ENCODE results near the gene FGF14. TPM values are rescaled to one million over a fixed set of nuclear protein-coding genes. Genes with fewer than 3 reads are reported as not detected.

The FGF14 gene
- total and polyA plus RNA-seq, 3 donors from 2014 or later: 0.56 to 4.5 (median 1.7) TPM

DNA sequence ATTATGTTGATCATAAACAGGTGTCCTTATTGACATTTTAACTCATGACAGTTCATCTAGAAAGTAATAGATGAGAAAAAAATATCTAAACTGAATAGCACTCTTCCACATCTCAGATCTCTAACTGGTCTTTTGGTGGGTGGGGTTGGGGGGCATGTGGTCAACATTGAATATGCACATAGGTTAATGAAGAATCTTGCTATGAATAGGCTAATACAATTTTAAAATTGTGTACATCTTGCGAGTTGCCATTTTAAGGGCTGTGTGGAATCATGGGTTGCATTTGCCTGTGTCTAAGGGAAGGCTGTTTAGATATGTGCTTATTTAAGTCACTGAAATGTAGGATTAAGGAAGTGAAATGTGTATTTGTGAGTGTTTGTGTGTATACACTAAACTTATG lies 603.4 kb downstream of the FGF14 start:
- Histone ChIP-seq H3K36me3 (ENCODE audit: low read depth, missing control alignments) (no peaks in the 10 kb centered on the region), H3K27ac (no peak overlapping the region), H3K9me3 (no peaks in the 10 kb centered on the region), H3K4me3 (no peak overlapping the region), H3K4me1 (no peaks in the 10 kb centered on the region), H3K27me3 (no peaks in the 10 kb centered on the region)
- TF ChIP-seq, protein P1, sequence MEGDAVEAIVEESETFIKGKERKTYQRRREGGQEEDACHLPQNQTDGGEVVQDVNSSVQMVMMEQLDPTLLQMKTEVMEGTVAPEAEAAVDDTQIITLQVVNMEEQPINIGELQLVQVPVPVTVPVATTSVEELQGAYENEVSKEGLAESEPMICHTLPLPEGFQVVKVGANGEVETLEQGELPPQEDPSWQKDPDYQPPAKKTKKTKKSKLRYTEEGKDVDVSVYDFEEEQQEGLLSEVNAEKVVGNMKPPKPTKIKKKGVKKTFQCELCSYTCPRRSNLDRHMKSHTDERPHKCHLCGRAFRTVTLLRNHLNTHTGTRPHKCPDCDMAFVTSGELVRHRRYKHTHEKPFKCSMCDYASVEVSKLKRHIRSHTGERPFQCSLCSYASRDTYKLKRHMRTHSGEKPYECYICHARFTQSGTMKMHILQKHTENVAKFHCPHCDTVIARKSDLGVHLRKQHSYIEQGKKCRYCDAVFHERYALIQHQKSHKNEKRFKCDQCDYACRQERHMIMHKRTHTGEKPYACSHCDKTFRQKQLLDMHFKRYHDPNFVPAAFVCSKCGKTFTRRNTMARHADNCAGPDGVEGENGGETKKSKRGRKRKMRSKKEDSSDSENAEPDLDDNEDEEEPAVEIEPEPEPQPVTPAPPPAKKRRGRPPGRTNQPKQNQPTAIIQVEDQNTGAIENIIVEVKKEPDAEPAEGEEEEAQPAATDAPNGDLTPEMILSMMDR (IDR thresholded peaks at IDR 0.05): no peak
- no peak for TF ChIP-seq POLR2A (IDR thresholded peaks at IDR 0.05)
- WGBS, 2 donors: 44 to 100% methylated on average over 1 of the region's 1 CpG
- intact Hi-C loops (cut with DNase I; ENCODE audit: low total_unique reads): no loop called here
- no peak for DNase-seq

DNA sequence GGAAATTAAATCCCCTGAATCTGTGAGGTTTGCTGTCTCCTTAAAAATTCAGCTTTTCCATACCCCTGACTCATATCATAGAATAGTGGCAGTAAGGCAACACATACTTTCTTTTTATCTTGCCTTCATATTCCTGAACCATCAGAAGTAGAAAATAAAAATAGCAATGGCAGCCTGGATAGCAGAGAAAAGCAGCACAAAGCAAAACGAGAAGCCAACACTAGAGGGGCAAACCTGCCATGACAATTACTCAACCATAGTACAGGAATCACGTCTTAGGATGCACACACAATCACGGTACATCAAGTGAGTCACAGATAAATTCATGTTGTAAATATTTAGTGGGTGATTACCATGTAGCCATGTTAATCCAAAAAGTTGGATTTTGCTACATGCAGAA lies 606.4 kb downstream of the FGF14 start:
- Histone ChIP-seq H3K9me3 (no peaks in the 10 kb centered on the region), H3K27me3 (no peaks in the 10 kb centered on the region), H3K36me3 (ENCODE audit: low read depth, missing control alignments) (no peaks in the 10 kb centered on the region), H3K4me1 (no peaks in the 10 kb centered on the region), H3K27ac (no peak overlapping the region), H3K4me3 (no peak overlapping the region)
- DNase-seq: no peak
- intact Hi-C loops (cut with DNase I; ENCODE audit: low total_unique reads): no loop called here
- WGBS, 2 donors: 76 to 81% methylated on average over 3 of the region's 3 CpGs
- TF ChIP-seq, protein P1 (IDR thresholded peaks at IDR 0.05): no peak
- TF ChIP-seq POLR2A (IDR thresholded peaks at IDR 0.05): no peak

DNA sequence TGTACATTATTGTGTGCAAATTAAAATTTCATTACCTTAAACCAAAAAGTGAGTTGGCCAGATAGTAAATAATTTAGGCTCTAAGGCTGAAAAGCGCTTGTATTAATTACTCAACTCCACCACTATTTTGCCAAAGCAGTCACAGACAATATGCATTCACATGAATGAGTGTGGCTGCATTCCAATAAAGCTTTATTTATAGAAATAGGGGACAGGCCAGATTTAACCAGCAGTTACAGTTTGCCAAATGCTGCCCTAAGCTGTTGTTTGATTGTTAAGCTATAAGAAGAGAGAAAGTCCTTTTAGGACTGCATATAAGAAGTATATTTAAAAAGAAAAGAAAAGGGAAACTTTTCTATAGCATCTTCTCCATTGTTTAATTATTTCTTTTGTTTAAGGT lies 606.8 kb downstream of the FGF14 start:
- intact Hi-C loops (cut with DNase I; ENCODE audit: low total_unique reads): no loop called here
- no peak for DNase-seq
- H3K36me3 ChIP-seq (ENCODE audit: low read depth, missing control alignments): no peaks in the 10 kb centered on the region
- no peaks in the 10 kb centered on the region for H3K9me3 ChIP-seq
- WGBS, 2 donors: 84 to 94% methylated on average over 1 of the region's 1 CpG
- H3K4me1 ChIP-seq: no peaks in the 10 kb centered on the region
- TF ChIP-seq POLR2A (IDR thresholded peaks at IDR 0.05): no peak
- TF ChIP-seq, protein P1 (IDR thresholded peaks at IDR 0.05): no peak
- H3K4me3 ChIP-seq: no peak overlapping the region
- no peak overlapping the region for H3K27ac ChIP-seq
- H3K27me3 ChIP-seq: no peaks in the 10 kb centered on the region

DNA sequence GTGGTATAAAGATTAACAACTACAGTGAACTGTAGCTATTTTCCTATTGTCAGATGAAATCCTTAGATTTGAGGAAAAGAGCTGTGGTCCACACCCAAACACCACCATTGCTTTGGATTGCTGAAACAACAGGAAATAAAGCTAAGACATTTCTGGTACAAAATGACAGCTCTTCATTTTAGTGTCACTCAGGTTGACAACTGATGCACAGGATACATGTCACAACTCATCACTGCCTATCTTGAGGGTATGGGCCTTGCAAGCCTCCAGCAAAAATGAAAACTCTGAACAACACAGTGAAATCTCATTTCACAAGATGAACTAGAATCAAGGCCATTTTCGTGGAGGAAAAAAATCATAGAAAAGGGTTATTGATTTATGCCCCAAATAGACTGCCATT lies 609.7 kb downstream of the FGF14 start:
- no peaks in the 10 kb centered on the region for H3K27me3 ChIP-seq
- DNase-seq: no peak
- no peak for TF ChIP-seq POLR2A (IDR thresholded peaks at IDR 0.05)
- TF ChIP-seq, protein P1 (IDR thresholded peaks at IDR 0.05): no peak
- WGBS, 2 donors: 65 to 71% methylated on average over 1 of the region's 1 CpG
- H3K9me3 ChIP-seq: no peaks in the 10 kb centered on the region
- H3K27ac ChIP-seq: no peak overlapping the region
- no peak overlapping the region for H3K4me3 ChIP-seq
- intact Hi-C loops (cut with DNase I; ENCODE audit: low total_unique reads): no loop called here
- H3K4me1 ChIP-seq: no peaks in the 10 kb centered on the region
- no peaks in the 10 kb centered on the region for H3K36me3 ChIP-seq (ENCODE audit: low read depth, missing control alignments)

DNA sequence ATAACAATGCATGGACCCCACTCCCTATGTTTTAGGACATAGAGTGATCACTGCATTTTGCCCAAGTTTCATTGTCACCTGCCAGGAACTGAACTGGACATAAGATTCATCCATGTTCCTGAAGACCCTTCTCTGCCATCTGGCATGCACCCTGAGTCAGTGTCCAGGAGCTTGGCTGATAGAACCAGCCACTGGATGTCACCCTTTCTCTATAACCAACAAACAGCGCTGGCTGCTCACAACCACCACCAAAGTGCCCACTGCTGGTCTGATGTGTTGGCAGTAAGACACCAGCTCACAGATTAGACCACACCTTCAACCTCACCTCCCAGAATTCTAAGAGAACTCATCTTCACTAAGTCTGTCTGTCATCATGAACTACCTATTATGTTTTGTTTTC lies 616.0 kb downstream of the FGF14 start:
- intact Hi-C loops (cut with DNase I; ENCODE audit: low total_unique reads): no loop called here
- peak; percentile 58 for DNase-seq
- 45 to 55% methylated on average over 1 of the region's 1 CpG for WGBS, 2 donors

More for the DNA sequence above, 616.0 kb downstream of the FGF14 start:
- Histone ChIP-seq H3K4me3 (no peak overlapping the region), H3K27ac (no peak overlapping the region), H3K4me1 (no peaks in the 10 kb centered on the region), H3K36me3 (ENCODE audit: low read depth, missing control alignments) (no peaks in the 10 kb centered on the region), H3K27me3 (no peaks in the 10 kb centered on the region), H3K9me3 (no peaks in the 10 kb centered on the region)
- TF ChIP-seq, protein P1 (IDR thresholded peaks at IDR 0.05): no peak
- TF ChIP-seq POLR2A (IDR thresholded peaks at IDR 0.05): no peak
